SK-N-MC (cell line): Measurements from ENCODE around the gene CYTH1.

Source experiments
- EZH2 ChIP-seq: fragments of 200-600 bp; sonication (generic); IDR thresholded peaks from one replicate; pipeline ENCODE4 v1.6.1; 2017; ENCODE audit warnings: antibody characterized with exemption
- POLR2AphosphoS5 ChIP-seq: IDR thresholded peaks from 2 replicates; pipeline ENCODE4 v1.6.1; 2012; ENCODE audit warnings: mild to moderate bottlenecking, low read depth, low read length, borderline replicate concordance

DNA sequence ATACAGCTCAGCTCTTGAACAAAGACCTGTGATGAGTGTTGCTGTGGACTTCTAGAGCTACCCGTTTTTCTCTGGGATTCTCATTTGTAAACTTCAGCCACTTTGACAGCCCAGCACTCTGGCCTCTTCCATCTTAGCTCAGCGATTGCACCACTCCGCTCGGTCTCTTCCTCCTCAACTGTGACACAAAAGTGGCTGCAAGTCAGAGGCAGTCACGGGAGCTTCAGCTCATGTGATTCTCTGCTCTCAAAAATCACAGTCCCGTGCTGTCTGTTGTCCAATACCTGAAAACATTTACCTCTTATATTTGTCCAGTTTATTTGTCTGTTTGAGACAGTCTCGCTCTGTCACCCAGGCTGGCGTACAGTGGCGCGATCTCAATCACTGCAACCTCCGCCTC lies 129.2 kb downstream of the CYTH1 start:
- TF ChIP-seq POLR2AphosphoS5: no peak
- no peak for TF ChIP-seq EZH2
